HG03442 (cell line): ENCODE results near the gene NTNG2.
"Not testable (repeated sequence)": the region's sequence is repeated elsewhere in the genome, so short reads cannot be mapped to it uniquely, and the experiment has no call there.

ENCODE experiments used
- ATAC-seq: cut with Tn5 transposase; IDR thresholded peaks from one replicate; pipeline ENCODE4 v1.9.1; 2021; ENCODE audit warnings: mild to moderate bottlenecking, moderate library complexity; ENCODE audit not compliant: unreplicated experiment

Gene NTNG2, protein sequence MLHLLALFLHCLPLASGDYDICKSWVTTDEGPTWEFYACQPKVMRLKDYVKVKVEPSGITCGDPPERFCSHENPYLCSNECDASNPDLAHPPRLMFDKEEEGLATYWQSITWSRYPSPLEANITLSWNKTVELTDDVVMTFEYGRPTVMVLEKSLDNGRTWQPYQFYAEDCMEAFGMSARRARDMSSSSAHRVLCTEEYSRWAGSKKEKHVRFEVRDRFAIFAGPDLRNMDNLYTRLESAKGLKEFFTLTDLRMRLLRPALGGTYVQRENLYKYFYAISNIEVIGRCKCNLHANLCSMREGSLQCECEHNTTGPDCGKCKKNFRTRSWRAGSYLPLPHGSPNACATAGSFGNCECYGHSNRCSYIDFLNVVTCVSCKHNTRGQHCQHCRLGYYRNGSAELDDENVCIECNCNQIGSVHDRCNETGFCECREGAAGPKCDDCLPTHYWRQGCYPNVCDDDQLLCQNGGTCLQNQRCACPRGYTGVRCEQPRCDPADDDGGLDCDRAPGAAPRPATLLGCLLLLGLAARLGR

DNA sequence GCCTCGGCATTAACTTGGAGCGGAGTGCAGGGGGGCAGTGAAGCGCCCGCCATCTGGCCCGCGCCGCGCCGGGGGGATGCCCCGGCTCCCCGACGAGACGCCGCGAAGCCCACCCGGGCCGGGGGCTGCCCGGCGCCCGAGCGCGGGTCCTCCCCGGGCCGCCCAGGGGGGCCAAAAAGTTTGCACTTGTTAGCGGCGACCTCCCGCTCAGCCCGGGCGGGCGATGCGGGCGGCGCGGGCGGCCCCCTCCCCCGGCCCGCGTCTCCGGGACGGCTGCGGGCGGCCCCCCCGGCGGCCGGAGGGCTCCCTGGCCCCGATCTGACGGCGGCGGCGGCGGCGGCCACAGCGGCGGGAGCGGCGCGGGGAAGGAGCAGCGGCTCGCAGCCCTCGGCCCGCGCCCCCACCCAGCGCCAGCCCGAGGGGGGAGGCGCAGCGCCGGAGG is at the start of gene NTNG2:
TSS of gene NTNG2 (plus strand) at position 316 of the 442 bp plus-strand sequence. CDS start 4,774 bp downstream, outside the sequence.
- ATAC-seq, result no peak

- ATAC-seq, result no peak
These were observed 47.7 kb upstream of the NTNG2 start for GRCh38 chr9:132114102-132114707.

- no peak for ATAC-seq
These were observed 45.3 kb upstream of the NTNG2 start for GRCh38 chr9:132116583-132116982.

GRCh38 chr9:132117694-132118093 is 44.2 kb upstream of the NTNG2 start:
- ATAC-seq, result no peak

- ATAC-seq, result no peak
These were observed 40.8 kb upstream of the NTNG2 start for GRCh38 chr9:132121021-132121420.

DNA sequence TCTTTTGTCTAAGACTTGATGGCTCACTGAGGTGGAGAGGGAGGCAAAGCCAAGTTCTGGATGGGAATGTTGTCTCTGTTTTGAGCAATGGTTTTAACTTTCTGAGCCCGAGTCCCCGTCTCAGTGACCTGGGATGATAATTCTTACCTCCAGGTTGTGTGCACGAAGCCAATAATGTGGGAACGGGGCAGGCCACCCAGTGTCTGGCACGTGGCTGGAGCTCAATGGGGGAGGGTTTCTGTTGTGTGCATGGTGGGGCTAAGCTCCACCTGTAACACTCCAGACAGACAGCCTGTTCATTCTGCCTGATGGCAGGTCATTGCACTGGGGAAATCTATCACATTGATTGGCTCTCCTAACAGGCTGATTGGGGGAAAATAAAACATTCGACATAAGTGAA is 37.1 kb upstream of the NTNG2 start:
- no peak for ATAC-seq

DNA sequence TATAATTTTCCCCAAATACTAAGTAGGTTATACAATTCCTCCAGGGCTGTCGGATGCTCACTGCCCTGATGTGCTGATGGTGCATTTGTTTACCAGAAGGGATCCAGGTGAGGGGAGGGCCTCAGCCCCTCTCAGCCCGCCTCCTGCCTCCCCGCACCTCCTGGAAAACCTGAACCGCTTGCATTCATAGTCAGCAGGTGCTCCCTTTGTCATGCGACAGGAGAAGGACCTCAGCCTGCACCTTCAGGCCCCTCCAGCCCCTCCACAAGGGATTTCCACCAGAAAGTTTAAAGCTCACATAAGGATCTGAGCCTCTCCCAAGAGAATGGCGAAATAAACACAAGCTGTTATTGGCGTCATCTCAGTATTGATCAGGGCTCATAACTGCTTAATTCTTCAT is 36.5 kb upstream of the NTNG2 start:
- ATAC-seq, result no peak

DNA sequence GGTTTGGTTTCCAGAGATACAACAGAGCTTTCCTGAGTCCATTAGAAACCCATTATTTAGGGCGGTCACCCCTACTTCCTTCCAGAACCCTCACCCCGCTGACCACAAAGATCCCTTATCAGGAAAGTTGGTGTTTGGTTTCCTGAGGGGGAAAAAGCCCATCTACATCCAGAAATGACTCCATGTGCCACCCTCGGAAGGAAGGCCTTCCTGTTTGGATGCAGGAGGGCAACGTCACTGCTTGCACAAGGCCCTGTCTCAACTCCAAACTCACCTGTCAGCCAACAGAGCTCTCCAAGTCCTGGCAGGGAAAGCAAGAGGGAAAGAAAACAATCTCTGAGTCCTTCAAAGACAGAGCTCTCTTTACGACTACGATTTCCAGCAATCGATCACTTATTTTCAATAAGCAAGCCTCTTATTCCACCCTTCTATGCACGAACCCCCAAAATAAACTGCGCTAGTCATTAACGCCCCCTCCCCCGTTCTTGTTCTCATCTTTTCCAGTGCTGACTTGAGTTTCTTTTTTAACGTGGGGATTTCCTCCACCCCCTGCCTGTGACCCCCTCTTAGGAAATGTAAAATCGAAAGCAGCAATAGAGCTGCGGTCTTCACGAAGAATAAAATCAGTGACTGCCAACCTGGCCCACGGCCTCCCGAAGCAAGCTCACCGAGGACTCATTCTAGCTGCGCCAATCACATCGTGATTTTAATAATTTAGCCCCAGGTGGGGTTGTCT is 35.7 kb upstream of the NTNG2 start:
- ATAC-seq, result no peak

DNA sequence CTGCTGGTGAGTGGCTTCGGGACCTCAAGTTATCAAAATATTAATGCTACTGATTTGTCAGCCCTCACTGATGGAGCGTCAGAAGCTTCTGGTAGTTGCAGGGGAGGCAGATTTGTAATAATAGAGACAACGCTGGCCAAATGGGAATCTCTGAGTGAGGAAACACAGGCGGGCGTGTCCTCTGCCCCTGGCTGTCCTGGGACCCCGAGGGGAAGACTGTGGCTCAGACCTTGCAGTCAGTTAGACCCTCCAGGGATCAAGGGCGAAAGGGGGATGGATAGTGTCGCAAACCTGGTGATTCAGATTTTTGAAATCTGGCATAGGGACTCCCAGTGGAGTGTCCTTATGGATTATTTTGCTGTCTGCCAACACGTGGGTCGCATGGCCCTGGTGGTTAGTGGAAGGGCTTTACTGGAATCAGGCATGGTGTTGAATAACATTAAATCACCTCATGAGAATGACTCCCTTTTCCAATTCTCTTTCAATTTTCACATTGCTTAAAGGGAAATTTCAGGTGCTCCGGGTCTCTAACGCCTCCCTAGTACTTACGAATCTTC is 35.1 kb upstream of the NTNG2 start:
- no peak for ATAC-seq

- no peak for ATAC-seq
These were observed 33.8 kb upstream of the NTNG2 start for GRCh38 chr9:132127888-132128534.

DNA sequence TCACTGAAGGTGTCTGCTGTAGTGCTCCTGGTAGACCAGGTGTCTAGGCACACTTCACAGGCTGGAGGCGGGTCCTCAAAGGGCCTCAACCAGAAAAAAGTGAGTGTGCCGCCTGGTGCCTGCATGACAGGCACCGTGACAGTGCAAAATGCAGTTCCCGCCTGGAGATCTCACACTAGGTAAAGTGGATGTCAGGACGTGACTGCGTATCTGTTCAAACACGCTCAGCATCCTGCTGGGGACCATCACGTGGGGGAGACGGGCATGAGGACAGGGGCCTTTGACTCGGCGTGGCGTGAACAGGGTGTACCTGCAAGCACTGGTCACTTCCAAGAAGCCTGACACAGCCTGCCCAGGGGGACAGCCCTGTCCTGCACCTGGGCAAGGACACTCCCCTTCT is 32.3 kb upstream of the NTNG2 start:
- no peak for ATAC-seq

DNA sequence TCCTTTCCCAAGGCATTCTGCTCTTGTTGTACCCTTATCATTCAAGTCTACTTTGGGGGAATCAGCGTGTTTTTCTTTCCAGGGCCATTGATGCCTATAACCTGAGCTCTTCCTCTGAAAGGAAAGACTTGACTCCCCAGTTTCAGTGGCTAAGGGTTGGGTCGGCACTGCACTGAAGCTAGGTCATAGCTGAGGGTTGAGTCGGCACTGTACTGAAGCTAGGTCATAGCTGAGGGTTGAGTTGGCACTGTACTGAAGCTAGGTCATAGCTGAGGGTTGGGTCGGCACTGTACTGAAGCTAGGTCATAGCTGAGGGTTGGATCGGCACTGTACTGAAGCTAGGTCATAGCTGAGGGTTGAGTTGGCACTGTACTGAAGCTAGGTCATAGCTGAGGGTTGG is 27.8 kb upstream of the NTNG2 start:
- ATAC-seq, result not testable (repeated sequence)

DNA sequence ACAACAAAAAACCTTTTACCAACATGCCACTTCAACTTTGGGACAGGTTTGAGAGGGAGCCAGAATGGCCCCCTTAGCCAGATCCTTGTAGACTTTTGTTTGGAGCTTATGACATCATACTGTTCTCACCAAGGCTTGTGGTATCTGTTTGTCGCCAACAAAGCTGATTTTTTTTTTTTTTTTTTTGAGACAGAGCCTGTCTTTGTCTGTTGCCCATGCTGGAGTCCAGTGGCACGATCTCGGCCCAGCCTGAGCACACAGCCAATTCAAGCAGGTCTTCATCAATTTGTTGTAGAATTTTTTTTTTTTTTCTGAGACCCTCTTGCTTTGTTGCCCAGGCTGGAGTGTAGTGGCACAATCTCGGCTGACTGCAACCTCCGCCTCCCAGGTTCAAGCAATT is 26.4 kb upstream of the NTNG2 start:
- no peak for ATAC-seq

DNA sequence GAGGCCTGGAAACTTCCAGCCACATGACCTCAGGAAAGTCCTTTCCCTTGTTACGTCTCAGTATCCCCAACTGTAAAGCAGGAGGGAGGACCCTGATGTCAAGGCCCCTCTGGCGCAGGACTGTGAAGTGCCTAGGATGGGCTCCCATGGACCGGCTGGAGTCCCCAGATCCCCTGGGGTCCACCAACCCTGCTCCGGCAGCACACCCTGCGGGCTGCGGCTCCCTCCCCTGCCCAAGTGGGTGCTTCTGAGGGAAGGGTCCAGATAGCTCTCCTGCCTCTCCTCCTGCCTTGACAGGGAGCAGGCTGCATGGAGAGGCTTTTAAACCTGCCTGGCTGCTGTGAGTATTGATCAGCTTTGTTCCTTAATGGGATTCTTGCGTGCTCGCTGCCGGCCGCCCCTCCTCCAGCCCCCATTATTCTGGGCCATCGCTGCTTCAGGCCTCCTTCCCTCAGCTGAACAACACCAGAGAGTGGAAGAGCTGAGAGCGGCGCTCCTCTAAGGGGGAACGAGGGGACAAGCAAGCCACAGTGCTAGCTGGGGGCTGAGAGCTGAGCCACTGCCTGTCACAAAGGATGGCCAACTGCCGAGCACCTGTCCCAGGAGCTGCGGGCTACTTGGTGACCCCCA is 25.6 kb upstream of the NTNG2 start:
- ATAC-seq, result no peak

- no peak for ATAC-seq
These were observed 20.4 kb upstream of the NTNG2 start for GRCh38 chr9:132141344-132141947.

DNA sequence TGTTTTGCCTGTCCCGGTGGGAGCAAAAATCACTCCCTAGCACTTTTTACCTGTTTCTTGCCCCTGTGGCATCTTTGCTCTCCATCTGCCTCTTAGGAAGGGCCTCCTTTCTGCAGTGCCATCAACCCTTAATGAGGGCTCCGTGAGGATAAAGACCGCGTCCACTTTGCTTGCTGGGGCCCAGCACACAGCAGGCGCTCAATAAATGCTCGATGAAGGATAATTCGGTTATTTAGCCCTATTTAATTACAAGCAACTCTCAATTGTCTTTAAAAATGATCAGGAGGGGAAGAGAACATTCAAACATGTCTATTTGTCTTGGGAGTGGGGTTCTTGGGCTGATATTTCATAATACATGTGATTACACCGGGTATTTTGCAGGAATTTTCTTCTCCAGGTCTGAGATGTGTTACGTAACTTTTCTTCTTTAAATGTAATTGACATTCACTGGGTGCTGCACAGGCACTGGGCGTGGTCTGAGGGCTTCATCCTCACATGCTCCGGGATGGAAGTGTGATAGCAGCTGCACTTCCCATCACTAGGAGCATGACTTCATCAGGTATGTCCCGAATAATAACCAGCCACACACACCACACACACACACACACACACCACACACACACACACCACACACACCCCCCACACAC is 19.8 kb upstream of the NTNG2 start:
- no peak for ATAC-seq

DNA sequence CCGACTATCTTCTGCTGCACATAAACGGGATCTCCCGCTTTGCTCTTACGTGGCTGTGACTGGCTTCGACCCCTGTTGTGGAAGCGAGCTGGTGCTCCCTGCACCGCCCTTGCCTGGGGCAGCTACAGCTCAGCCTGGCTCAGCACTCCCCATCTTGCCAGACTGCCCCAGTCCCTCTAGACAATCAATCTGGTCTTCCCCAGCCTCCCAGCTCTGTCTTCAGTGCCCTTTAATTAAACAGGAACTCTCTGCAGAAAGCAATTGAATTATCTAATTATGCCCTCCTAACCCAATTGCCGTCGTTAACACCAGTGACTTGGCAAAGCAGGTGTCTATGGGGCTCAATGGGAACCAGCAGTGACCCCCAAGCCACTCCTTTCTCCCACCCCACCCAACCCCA is 18.9 kb upstream of the NTNG2 start:
- ATAC-seq, result no peak

- no peak for ATAC-seq
These were observed 18.5 kb upstream of the NTNG2 start for GRCh38 chr9:132143359-132143758.

DNA sequence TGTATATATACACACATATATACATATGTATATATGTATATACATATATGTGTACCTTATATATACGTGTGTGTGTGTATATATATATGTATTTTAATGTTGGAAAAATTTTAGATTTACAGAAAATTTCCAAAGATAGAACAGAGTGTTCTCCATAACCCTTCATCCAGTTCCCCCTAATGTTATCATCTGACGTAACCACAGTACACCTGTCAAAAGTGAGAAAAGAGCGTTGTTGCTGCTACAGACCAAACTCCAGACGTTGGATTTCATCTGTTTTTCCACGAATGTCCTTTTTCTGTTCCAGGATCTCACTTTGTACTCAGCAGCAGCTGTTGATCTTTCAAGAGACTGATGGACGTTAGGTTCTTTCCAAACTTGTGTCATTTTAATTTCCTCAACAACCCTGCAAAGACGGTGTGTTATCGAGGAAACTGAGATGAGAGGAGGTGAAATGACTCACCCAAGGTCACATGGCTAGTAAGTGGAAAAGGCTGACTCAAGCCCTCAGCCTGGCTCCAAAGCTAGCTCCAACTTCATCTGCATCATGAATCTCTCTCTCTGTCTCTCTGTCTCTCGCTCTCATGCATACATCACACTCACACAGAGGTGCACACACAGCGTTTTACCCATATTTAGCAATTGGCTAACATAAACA is 17.0 kb upstream of the NTNG2 start:
- ATAC-seq, result no peak
